OCI-LY7 (cell line): ENCODE data around the gene LYRM9. TPM values are rescaled to one million over a fixed set of nuclear protein-coding genes. Genes with fewer than 3 reads are reported as not detected.
A peak's percentile ranks its signal among the peaks of the same experiment; 100 is the strongest.

Experiments
- Bru-seq: library from RNA; stranded (reverse); fragments of 400-500 nt; gene quantifications from one replicate; lab custom pipeline; 2021; lab: Mats Ljungman, UMichigan
- BruChase-seq, 2 experiments: library from RNA; stranded (reverse); fragments of 400-500 nt; gene quantifications; one replicate each; lab custom pipeline; 2021; lab: Mats Ljungman, UMichigan
- BruUV-seq: library from RNA; stranded (reverse); fragments of 400-500 nt; replicated peaks from 2 replicates; lab custom pipeline; 2021; lab: Mats Ljungman, UMichigan
- CTCF ChIA-PET: fragments of 300-600 bp; sonication (Branson Sonifier 250); formaldehyde crosslinking; loops from one replicate; lab custom pipeline; 2022; ENCODE audit warnings: antibody characterized with exemption; ENCODE audit not compliant: unreplicated experiment; lab: Charles Lee
- POLR2A ChIA-PET: fragments of 300-600 bp; sonication (Branson Sonifier 250); formaldehyde crosslinking; loops from one replicate; lab custom pipeline; 2022; ENCODE audit warnings: antibody characterized with exemption; lab: Charles Lee
- DNase-seq: peaks from one replicate; pipeline ENCODE4 v3.0.0-alpha.2; 2015; ENCODE audit warnings: low spot score
- H2AFZ ChIP-seq: fragments of 200-600 bp; sonication (generic), shearing (Covaris generic); 2 replicates; pipeline ENCODE4 v1.6.1; 2014; ENCODE audit warnings: mild to moderate bottlenecking, antibody characterized with exemption, low read length, moderate library complexity
- H3K27ac ChIP-seq: fragments of 200-600 bp; sonication (generic); 2 replicates; pipeline ENCODE4 v1.5.1; 2014; ENCODE audit warnings: mixed run types, low read depth, mild to moderate bottlenecking, moderate library complexity, low read length, inconsistent platforms; ENCODE audit not compliant: poor library complexity, severe bottlenecking
- H3K36me3 ChIP-seq: fragments of 200-600 bp; sonication (generic); 2 replicates; pipeline ENCODE4 v1.6.1; 2014; ENCODE audit warnings: mild to moderate bottlenecking, antibody characterized with exemption, low read length, moderate library complexity, mixed read lengths; ENCODE audit not compliant: insufficient read depth
- H3K4me1 ChIP-seq: fragments of 200-600 bp; sonication (generic); 2 replicates; pipeline ENCODE4 v1.5.1; 2014; ENCODE audit warnings: mild to moderate bottlenecking, low read length; ENCODE audit not compliant: insufficient read depth, poor library complexity, severe bottlenecking
- H3K4me2 ChIP-seq: fragments of 200-600 bp; sonication (generic); 2 replicates; pipeline ENCODE4 v1.6.1; 2014; ENCODE audit warnings: mild to moderate bottlenecking, low read length
- H3K4me3 ChIP-seq: fragments of 200-600 bp; sonication (generic); 2 replicates; pipeline ENCODE4 v1.5.1; 2014; ENCODE audit warnings: mild to moderate bottlenecking, low read depth, low read length; ENCODE audit not compliant: poor library complexity, severe bottlenecking
- H3K79me2 ChIP-seq: fragments of 200-600 bp; sonication (generic); 2 replicates; pipeline ENCODE4 v1.6.1; 2016; ENCODE audit warnings: low read depth, mild to moderate bottlenecking, low read length, moderate library complexity, mixed read lengths; ENCODE audit not compliant: insufficient read depth
- H3K9me2 ChIP-seq: fragments of 200-600 bp; sonication (generic); 2 replicates; pipeline ENCODE4 v1.6.1; 2016; ENCODE audit warnings: mild to moderate bottlenecking, low read length, mixed read lengths; ENCODE audit not compliant: insufficient read depth
- H3K9me3 ChIP-seq: fragments of 200-600 bp; sonication (generic); 2 replicates; pipeline ENCODE4 v1.6.1; 2014; ENCODE audit warnings: mild to moderate bottlenecking, mixed run types, low read length, mixed read lengths
- H4K20me1 ChIP-seq: fragments of 200-600 bp; sonication (generic); 2 replicates; pipeline ENCODE4 v1.6.1; 2014; ENCODE audit warnings: mild to moderate bottlenecking, antibody characterized with exemption, low read length, moderate library complexity, mixed read lengths; ENCODE audit not compliant: insufficient read depth
- EZH2phosphoT487 ChIP-seq: fragments of 200-600 bp; sonication (generic); IDR thresholded peaks from 2 replicates; pipeline ENCODE4 v1.6.1; 2018; ENCODE audit warnings: low read depth, borderline replicate concordance, mild to moderate bottlenecking, mixed run types, antibody characterized with exemption, low read length, moderate library complexity, mixed read lengths
- intact Hi-C: fragments of 100-400 bp; cut with micrococcal nuclease; formaldehyde crosslinking; loops from one replicate; pipeline ENCODE4 v1.10.0; 2022; ENCODE audit not compliant: unreplicated experiment
- long read RNA-seq: library from polyadenylated mRNA; stranded (forward); transcript quantifications from one replicate; pipeline ENCODE4 v2.0.0, GENCODE V29; 2022
- total RNA-seq, 2 experiments: library from RNA; depleted of rRNA in 1 of 2; stranded (reverse); fragments of >200 nt in 1 of 2; shearing (Covaris generic) in 1 of 2; gene quantifications; 2 replicates each; pipeline ENCODE4 v1.2.3, GENCODE V29; 2014 to 2022
- TF ChIP-seq, protein P1 (sequence below): fragments of 200-600 bp; sonication (generic); conservative IDR thresholded peaks from 2 replicates; pipeline ENCODE4 v1.5.1; 2014; ENCODE audit warnings: mild to moderate bottlenecking, antibody characterized with exemption, low read length, moderate library complexity, mixed read lengths

LYRM9 gene
- total RNA-seq (2014; rRNA removed; shearing (Covaris generic)) (0.35 TPM in 1 of 2 replicates, not detected in the other), total RNA-seq (2022) (1.4 and 1.9 TPM in 2 replicates), Bru-seq, nascent RNA (percentile 26 among the genes with signal in this experiment), BruChase-seq, experiment 1, labeled RNA remaining after a 6-hour chase (percentile 25 among the genes with signal in this experiment), BruChase-seq, experiment 2, labeled RNA remaining after a 2-hour chase (percentile 20 among the genes with signal in this experiment)
- long read RNA-seq, partial matches to known transcripts: 0 of 3 reads
- long read RNA-seq, other reads (novel, unspliced or antisense): 0 of 3 reads

- BruUV-seq: no TSS peak
- H3K4me3 ChIP-seq: peak within 1 kb of the TSS; percentile 55
- CTCF ChIA-PET: interaction anchor here (0.6 kb wide), 2 partner anchors 73 to 302 kb away, joined by 3 to 6 read pairs; no protein-coding TSS in a partner anchor
- H3K36me3 ChIP-seq: no peaks in the 10 kb centered on the region
- no peaks in the 10 kb centered on the region for H3K9me3 ChIP-seq
- H3K4me2 ChIP-seq: peak within 1 kb of the TSS; percentile 59
- H3K4me1 ChIP-seq: peaks cover 8% of the 10 kb centered on the region
- H4K20me1 ChIP-seq: no peaks in the 10 kb centered on the region
- no peak within 1 kb of the TSS for H3K27ac ChIP-seq
- POLR2A ChIA-PET: interaction anchor here (0.9 to 1.3 kb wide), 2 partner anchors 8 to 85 kb away, joined by 3 to 7 read pairs; no protein-coding TSS in a partner anchor
- peak within 1 kb of the TSS; percentile 88 for H2AFZ ChIP-seq
- DNase-seq: peak; percentile 86
- TF ChIP-seq EZH2phosphoT487: no peak
- TF ChIP-seq, protein P1, sequence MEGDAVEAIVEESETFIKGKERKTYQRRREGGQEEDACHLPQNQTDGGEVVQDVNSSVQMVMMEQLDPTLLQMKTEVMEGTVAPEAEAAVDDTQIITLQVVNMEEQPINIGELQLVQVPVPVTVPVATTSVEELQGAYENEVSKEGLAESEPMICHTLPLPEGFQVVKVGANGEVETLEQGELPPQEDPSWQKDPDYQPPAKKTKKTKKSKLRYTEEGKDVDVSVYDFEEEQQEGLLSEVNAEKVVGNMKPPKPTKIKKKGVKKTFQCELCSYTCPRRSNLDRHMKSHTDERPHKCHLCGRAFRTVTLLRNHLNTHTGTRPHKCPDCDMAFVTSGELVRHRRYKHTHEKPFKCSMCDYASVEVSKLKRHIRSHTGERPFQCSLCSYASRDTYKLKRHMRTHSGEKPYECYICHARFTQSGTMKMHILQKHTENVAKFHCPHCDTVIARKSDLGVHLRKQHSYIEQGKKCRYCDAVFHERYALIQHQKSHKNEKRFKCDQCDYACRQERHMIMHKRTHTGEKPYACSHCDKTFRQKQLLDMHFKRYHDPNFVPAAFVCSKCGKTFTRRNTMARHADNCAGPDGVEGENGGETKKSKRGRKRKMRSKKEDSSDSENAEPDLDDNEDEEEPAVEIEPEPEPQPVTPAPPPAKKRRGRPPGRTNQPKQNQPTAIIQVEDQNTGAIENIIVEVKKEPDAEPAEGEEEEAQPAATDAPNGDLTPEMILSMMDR: peak; percentile 83
- no peaks in the 10 kb centered on the region for H3K9me2 ChIP-seq
- H3K79me2 ChIP-seq: no peaks in the 10 kb centered on the region
- intact Hi-C loops: loop anchor here (1.0 to 10.0 kb wide), 2 partner anchors 88 to 122 kb away; no protein-coding TSS in a partner anchor
Observed at GRCh38 chr17:27892866-27893769, at the start of gene LYRM9. Gene LYRM9 (minus strand): TSS chr17:27893365. CDS start chr17:27882694, 10,671 bp downstream.

DNA sequence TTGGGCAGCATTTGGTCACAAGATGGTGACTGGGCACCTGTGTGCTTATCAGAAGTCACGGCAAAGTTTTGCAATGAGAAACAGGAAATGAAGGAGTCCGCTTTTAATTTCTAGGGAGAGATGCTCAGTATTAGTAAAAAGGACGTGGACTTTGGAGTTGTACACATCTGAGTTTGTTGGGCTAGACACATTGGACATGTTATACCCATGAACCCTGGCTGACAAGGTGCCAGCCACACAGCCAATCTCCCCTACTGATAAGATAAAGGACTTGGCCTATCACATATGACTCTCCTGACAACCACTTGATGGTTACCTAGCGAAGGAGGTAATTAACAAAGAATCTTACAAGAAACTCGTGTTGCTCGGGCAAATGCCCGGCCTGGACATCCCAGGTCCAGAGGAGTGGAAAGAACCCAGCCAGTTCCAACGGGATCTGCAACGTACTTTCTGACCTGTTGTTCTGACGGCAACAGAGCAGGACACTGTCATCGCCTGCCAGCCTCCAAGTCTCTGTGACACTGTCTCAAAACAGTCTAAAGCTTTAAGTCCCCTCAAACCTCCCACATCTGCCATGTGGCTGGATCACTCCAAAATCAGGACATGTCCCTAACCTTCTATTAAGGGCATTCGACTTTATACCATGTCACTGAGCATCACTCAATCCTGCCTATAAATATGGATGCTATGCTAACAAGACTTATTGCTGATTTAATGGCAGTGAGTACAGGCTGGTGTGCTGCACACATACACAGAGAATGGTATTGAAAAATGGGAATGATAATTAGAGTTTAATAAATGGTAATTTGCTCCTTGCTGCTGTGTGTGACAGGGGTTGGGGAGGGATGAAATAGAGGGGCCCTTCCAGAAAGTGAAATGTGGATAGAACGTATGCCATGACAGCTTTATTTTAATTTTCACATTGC is 47.6 kb upstream of the LYRM9 start:
- no peak overlapping the region for H3K4me2 ChIP-seq
- H2AFZ ChIP-seq: no peak overlapping the region
- BruUV-seq: no TSS peak
- ChIA-PET POLR2A (interaction anchor here (0.6 kb wide), 1 partner anchor 13 kb away, joined by 3 read pairs; no protein-coding TSS in a partner anchor), CTCF (no interaction called here)
- H4K20me1 ChIP-seq: no peaks in the 10 kb centered on the region
- no peak overlapping the region for H3K27ac ChIP-seq
- no peaks in the 10 kb centered on the region for H3K79me2 ChIP-seq
- H3K4me3 ChIP-seq: no peak overlapping the region
- TF ChIP-seq, protein P1: no peak
- TF ChIP-seq EZH2phosphoT487: no peak
- H3K4me1 ChIP-seq: peaks cover 12% of the 10 kb centered on the region
- DNase-seq: no peak
- no peaks in the 10 kb centered on the region for H3K36me3 ChIP-seq
- H3K9me2 ChIP-seq: no peaks in the 10 kb centered on the region
- intact Hi-C loops: no loop called here
- H3K9me3 ChIP-seq: no peaks in the 10 kb centered on the region
